OCI-LY3 (cell line): Measurements from ENCODE around the gene XPOT.

Experiments
- H2AFZ ChIP-seq: fragments of 200-600, 300-600 bp; shearing (Covaris generic); 2 replicates; pipeline ENCODE4 v1.6.0; 2014; ENCODE audit warnings: antibody characterized with exemption, low read depth, low read length
- H3K27ac ChIP-seq: fragments of 200-600, 300-600 bp; sonication (generic); 2 replicates; pipeline ENCODE4 v1.5.1; 2014; ENCODE audit warnings: mild to moderate bottlenecking, low read length, moderate library complexity, mixed read lengths
- H3K27me3 ChIP-seq: fragments of 200-600, 300-600 bp; sonication (generic); 2 replicates; pipeline ENCODE4 v1.6.1; 2014; ENCODE audit warnings: low read depth, low read length, mixed read lengths
- H3K36me3 ChIP-seq: fragments of 200-600, 300-600 bp; sonication (generic); replicated peaks from 2 replicates; pipeline ENCODE3; 2014; ENCODE audit warnings: low read depth, low read length, mixed read lengths
- H3K4me1 ChIP-seq: fragments of 300-600, 200-600 bp; sonication (generic); 2 replicates; pipeline ENCODE4 v1.6.1; 2014; ENCODE audit warnings: low read length, mixed read lengths
- H3K4me2 ChIP-seq: fragments of 200-600, 300-600 bp; sonication (generic); 2 replicates; pipeline ENCODE4 v1.6.1; 2014; ENCODE audit warnings: low read length, mixed read lengths
- H3K4me3 ChIP-seq: fragments of 300-600, 200-600 bp; sonication (generic); 2 replicates; pipeline ENCODE4 v1.5.1; 2014; ENCODE audit warnings: antibody characterized with exemption, mild to moderate bottlenecking, low read length, moderate library complexity
- H3K79me2 ChIP-seq: fragments of 300-600, 200-600 bp; shearing (Covaris generic); 2 replicates; pipeline ENCODE4 v1.6.1; 2014; ENCODE audit warnings: mild to moderate bottlenecking, low read length, mixed read lengths
- H3K9ac ChIP-seq: fragments of 300-600, 200-600 bp; shearing (Covaris generic); 2 replicates; pipeline ENCODE4 v1.6.0; 2014; ENCODE audit warnings: mild to moderate bottlenecking, low read length, moderate library complexity
- H3K9me3 ChIP-seq: fragments of 200-600, 300-600 bp; shearing (Covaris generic); 2 replicates; pipeline ENCODE4 v1.6.1; 2014; ENCODE audit warnings: low read length, mixed read lengths; ENCODE audit not compliant: insufficient read depth
- H4K20me1 ChIP-seq: fragments of 200-600, 300-600 bp; sonication (generic); 2 replicates; pipeline ENCODE4 v1.6.1; 2016; ENCODE audit warnings: low read length, mixed read lengths; ENCODE audit not compliant: insufficient read depth
- CTCF ChIP-seq: fragments of 200-600, 300-600 bp; sonication (generic); IDR thresholded peaks from 2 replicates; pipeline ENCODE4 v1.5.1; 2014; ENCODE audit warnings: antibody characterized with exemption, low read length, low read depth
- EZH2phosphoT487 ChIP-seq: fragments of 200-600 bp; shearing (Covaris generic); IDR thresholded peaks from 2 replicates; pipeline ENCODE4 v1.6.1; 2018; ENCODE audit warnings: antibody characterized with exemption, mixed run types, low read depth

Gene XPOT

DNA sequence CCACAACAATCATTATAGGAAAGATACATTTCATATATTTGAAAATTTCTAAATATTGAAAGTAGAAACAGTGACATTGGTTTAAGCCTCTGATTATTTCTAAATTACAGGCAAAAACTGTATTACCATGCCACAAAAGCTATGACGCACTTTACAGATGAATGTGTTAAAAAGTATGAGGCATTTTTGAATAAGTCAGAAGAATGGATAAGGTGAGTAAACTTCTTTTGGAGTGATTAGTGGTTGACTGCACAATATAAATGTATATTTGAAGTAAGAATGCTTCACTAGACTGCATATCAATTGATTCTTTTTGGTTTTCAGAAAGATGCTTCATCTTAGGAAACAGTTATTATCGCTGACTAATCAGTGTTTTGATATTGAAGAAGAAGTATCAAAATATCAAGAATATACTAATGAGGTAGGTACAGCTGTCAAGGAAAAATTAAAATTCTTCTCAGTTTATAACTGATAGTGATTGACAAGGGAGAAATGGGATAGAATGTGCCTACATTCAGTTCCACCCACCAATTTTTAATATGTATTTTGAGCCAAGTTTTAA is 92.7 kb downstream of the XPOT start:
- Histone ChIP-seq H2AFZ (no peak overlapping the region), H3K9ac (no peak overlapping the region), H3K4me3 (no peak overlapping the region), H3K4me1 (peaks cover 20% of the 10 kb centered on the region), H3K9me3 (no peaks in the 10 kb centered on the region), H3K36me3 (peaks cover 56% of the 10 kb centered on the region), H4K20me1 (no peaks in the 10 kb centered on the region), H3K4me2 (no peak overlapping the region), H3K27ac (no peak overlapping the region), H3K27me3 (no peaks in the 10 kb centered on the region), H3K79me2 (no peaks in the 10 kb centered on the region)
- TF ChIP-seq EZH2phosphoT487, result no peak
- TF ChIP-seq CTCF, result no peak

GRCh38 chr12:64497484-64497883 is 93.3 kb downstream of the XPOT start:
- H3K27ac ChIP-seq, result no peak overlapping the region
- H3K9ac ChIP-seq, result no peak overlapping the region
- TF ChIP-seq CTCF (no peak), EZH2phosphoT487 (no peak)
- H3K9me3 ChIP-seq, result no peaks in the 10 kb centered on the region
- no peak overlapping the region for H3K4me2 ChIP-seq
- peaks cover 58% of the 10 kb centered on the region for H3K36me3 ChIP-seq
- no peaks in the 10 kb centered on the region for H3K79me2 ChIP-seq
- peaks cover 22% of the 10 kb centered on the region for H3K4me1 ChIP-seq
- H3K4me3 ChIP-seq, result no peak overlapping the region
- no peaks in the 10 kb centered on the region for H3K27me3 ChIP-seq
- no peaks in the 10 kb centered on the region for H4K20me1 ChIP-seq
- H2AFZ ChIP-seq, result no peak overlapping the region

GRCh38 chr12:64497903-64498302 is 93.7 kb downstream of the XPOT start:
- TF ChIP-seq EZH2phosphoT487 (no peak), CTCF (no peak)
- Histone ChIP-seq H3K79me2 (no peaks in the 10 kb centered on the region), H3K9me3 (no peaks in the 10 kb centered on the region), H3K27ac (no peak overlapping the region), H3K36me3 (peaks cover 61% of the 10 kb centered on the region), H3K4me1 (peaks cover 22% of the 10 kb centered on the region), H4K20me1 (no peaks in the 10 kb centered on the region), H3K9ac (no peak overlapping the region), H3K4me2 (no peak overlapping the region), H3K4me3 (no peak overlapping the region), H2AFZ (no peak overlapping the region), H3K27me3 (no peaks in the 10 kb centered on the region)

DNA sequence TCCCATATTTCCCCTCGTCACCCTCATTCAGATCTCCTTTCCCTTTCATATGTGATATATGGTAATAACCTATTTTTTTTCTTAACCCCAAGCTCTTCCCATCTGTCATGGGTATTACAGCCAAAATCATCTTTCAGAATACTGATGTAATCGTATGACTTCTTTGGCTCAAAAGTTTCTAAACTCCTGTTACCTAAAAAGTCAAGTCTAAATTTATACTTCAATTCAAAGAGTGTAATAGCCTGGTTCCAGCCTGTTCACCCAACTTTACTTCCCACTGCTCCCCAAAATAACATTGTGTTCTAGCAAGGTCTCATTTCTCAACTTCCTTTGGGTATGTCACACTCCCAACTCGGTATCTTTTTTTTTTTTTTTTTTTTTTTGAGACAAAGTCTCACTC is 96.2 kb downstream of the XPOT start:
- no peaks in the 10 kb centered on the region for H3K9me3 ChIP-seq
- H3K4me1 ChIP-seq, result peaks cover 14% of the 10 kb centered on the region
- no peaks in the 10 kb centered on the region for H4K20me1 ChIP-seq
- H3K27ac ChIP-seq, result no peak overlapping the region
- H2AFZ ChIP-seq, result no peak overlapping the region
- H3K9ac ChIP-seq, result no peak overlapping the region
- H3K4me2 ChIP-seq, result no peak overlapping the region
- no peaks in the 10 kb centered on the region for H3K79me2 ChIP-seq
- peaks cover 54% of the 10 kb centered on the region for H3K36me3 ChIP-seq
- no peak overlapping the region for H3K4me3 ChIP-seq
- no peaks in the 10 kb centered on the region for H3K27me3 ChIP-seq
- TF ChIP-seq EZH2phosphoT487, result no peak
- no peak for TF ChIP-seq CTCF
